HL-60 (cell line): ENCODE measurements around the gene GSTA3.

Experiments used
- GABPA ChIP-seq: IDR thresholded peaks from 2 replicates; pipeline ENCODE4 v1.6.1; 2012; ENCODE audit warnings: low read depth
- POLR2AphosphoS5 ChIP-seq: IDR thresholded peaks from 2 replicates; pipeline ENCODE4 v1.6.1; 2012; ENCODE audit warnings: low read depth
- TF ChIP-seq, protein P1 (sequence below): IDR thresholded peaks from one replicate; pipeline ENCODE4 v1.5.1; 2011; ENCODE audit warnings: low read length, control low read depth, inconsistent platforms; ENCODE audit not compliant: insufficient read depth
- TF ChIP-seq, protein P2 (sequence below): IDR thresholded peaks from 2 replicates; pipeline ENCODE4 v1.6.1; 2012; ENCODE audit warnings: low read depth; ENCODE audit not compliant: insufficient replicate concordance

- no peak for TF ChIP-seq GABPA
- TF ChIP-seq, protein P1, sequence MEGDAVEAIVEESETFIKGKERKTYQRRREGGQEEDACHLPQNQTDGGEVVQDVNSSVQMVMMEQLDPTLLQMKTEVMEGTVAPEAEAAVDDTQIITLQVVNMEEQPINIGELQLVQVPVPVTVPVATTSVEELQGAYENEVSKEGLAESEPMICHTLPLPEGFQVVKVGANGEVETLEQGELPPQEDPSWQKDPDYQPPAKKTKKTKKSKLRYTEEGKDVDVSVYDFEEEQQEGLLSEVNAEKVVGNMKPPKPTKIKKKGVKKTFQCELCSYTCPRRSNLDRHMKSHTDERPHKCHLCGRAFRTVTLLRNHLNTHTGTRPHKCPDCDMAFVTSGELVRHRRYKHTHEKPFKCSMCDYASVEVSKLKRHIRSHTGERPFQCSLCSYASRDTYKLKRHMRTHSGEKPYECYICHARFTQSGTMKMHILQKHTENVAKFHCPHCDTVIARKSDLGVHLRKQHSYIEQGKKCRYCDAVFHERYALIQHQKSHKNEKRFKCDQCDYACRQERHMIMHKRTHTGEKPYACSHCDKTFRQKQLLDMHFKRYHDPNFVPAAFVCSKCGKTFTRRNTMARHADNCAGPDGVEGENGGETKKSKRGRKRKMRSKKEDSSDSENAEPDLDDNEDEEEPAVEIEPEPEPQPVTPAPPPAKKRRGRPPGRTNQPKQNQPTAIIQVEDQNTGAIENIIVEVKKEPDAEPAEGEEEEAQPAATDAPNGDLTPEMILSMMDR, result no peak
- TF ChIP-seq POLR2AphosphoS5, result no peak
- TF ChIP-seq, protein P2, sequence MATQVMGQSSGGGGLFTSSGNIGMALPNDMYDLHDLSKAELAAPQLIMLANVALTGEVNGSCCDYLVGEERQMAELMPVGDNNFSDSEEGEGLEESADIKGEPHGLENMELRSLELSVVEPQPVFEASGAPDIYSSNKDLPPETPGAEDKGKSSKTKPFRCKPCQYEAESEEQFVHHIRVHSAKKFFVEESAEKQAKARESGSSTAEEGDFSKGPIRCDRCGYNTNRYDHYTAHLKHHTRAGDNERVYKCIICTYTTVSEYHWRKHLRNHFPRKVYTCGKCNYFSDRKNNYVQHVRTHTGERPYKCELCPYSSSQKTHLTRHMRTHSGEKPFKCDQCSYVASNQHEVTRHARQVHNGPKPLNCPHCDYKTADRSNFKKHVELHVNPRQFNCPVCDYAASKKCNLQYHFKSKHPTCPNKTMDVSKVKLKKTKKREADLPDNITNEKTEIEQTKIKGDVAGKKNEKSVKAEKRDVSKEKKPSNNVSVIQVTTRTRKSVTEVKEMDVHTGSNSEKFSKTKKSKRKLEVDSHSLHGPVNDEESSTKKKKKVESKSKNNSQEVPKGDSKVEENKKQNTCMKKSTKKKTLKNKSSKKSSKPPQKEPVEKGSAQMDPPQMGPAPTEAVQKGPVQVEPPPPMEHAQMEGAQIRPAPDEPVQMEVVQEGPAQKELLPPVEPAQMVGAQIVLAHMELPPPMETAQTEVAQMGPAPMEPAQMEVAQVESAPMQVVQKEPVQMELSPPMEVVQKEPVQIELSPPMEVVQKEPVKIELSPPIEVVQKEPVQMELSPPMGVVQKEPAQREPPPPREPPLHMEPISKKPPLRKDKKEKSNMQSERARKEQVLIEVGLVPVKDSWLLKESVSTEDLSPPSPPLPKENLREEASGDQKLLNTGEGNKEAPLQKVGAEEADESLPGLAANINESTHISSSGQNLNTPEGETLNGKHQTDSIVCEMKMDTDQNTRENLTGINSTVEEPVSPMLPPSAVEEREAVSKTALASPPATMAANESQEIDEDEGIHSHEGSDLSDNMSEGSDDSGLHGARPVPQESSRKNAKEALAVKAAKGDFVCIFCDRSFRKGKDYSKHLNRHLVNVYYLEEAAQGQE, result no peak
Measured at GRCh38 chr6:52953911-52954839, 44.7 kb upstream of the GSTA3 start.
